WTC11 (cell line): Measurements from ENCODE around the gene PTPN9. TPM values are rescaled to one million over a fixed set of nuclear protein-coding genes. Genes with fewer than 3 reads are reported as not detected.

Experiments
- ATAC-seq: fragments of 200-7000 bp; cut with Tn5 transposase; 2 replicates; pipeline ENCODE4 v1.10.0; 2021; ENCODE audit warnings: mild to moderate bottlenecking, moderate library complexity
- CTCF ChIA-PET: fragments of 300-600 bp; sonication (Branson Sonifier 250); formaldehyde crosslinking; loops from one replicate; lab custom pipeline; 2021; ENCODE audit warnings: antibody characterized with exemption; lab: Charles Lee
- POLR2A ChIA-PET: fragments of 350-600 bp; sonication (Branson Sonifier 250); formaldehyde crosslinking; loops from one replicate; lab custom pipeline; 2021; ENCODE audit warnings: antibody characterized with exemption; lab: Charles Lee
- DNase-seq: peaks from one replicate; pipeline ENCODE4 v3.0.0; 2021; ENCODE audit warnings: low spot score
- H3K27ac Mint-ChIP-seq: 2 replicates; pipeline ENCODE4 v1.8.0; 2021; ENCODE audit warnings: mixed read lengths
- H3K27me3 Mint-ChIP-seq: 2 replicates; pipeline ENCODE4 v1.8.0; 2021; ENCODE audit warnings: low read depth, mild to moderate bottlenecking, moderate library complexity, mixed read lengths
- H3K36me3 Mint-ChIP-seq: 2 replicates; pipeline ENCODE4 v1.8.0; 2021; ENCODE audit warnings: mixed read lengths
- H3K4me1 Mint-ChIP-seq: 2 replicates; pipeline ENCODE4 v1.8.0; 2022; ENCODE audit warnings: mixed read lengths
- H3K4me3 Mint-ChIP-seq: 2 replicates; pipeline ENCODE4 v1.8.0; 2021; ENCODE audit warnings: mild to moderate bottlenecking, moderate library complexity, mixed read lengths
- H3K9me3 Mint-ChIP-seq: 2 replicates; pipeline ENCODE4 v1.8.0; 2021; ENCODE audit warnings: mixed read lengths
- ATF3 ChIP-seq: sonication (generic); formaldehyde crosslinking; conservative IDR thresholded peaks from 2 replicates; pipeline ENCODE4 v1.8.1; 2022; ENCODE audit warnings: mild to moderate bottlenecking, missing genetic modification reagents
- ATF6 ChIP-seq: sonication (generic); formaldehyde crosslinking; IDR thresholded peaks from 2 replicates; pipeline ENCODE4 v1.8.1; 2023; ENCODE audit warnings: mild to moderate bottlenecking, missing genetic modification reagents
- ETV6 ChIP-seq: sonication (generic); formaldehyde crosslinking; IDR thresholded peaks from 2 replicates; pipeline ENCODE4 v1.8.1; 2022; ENCODE audit warnings: mild to moderate bottlenecking, missing genetic modification reagents
- IRF1 ChIP-seq: sonication (generic); formaldehyde crosslinking; IDR thresholded peaks from 2 replicates; pipeline ENCODE4 v1.8.0; 2023; ENCODE audit warnings: missing genetic modification reagents
- KAT7 ChIP-seq: sonication (generic); formaldehyde crosslinking; IDR thresholded peaks from 2 replicates; pipeline ENCODE4 v1.8.1; 2023; ENCODE audit warnings: missing genetic modification reagents, mild to moderate bottlenecking, borderline replicate concordance
- NFATC4 ChIP-seq: fragments of 250-450 bp; sonication (Bioruptor Pico); IDR thresholded peaks from 2 replicates; pipeline ENCODE4 v1.9.0; 2021; ENCODE audit warnings: mild to moderate bottlenecking
- NFE2L1 ChIP-seq: sonication (generic); formaldehyde crosslinking; IDR thresholded peaks from 2 replicates; pipeline ENCODE4 v1.8.1; 2023; ENCODE audit warnings: missing genetic modification reagents
- NFYB ChIP-seq: sonication (generic); formaldehyde crosslinking; conservative IDR thresholded peaks from 2 replicates; pipeline ENCODE4 v1.8.0; 2022; ENCODE audit warnings: low read depth, missing genetic modification reagents
- PRRX2 ChIP-seq: fragments of 250-450 bp; sonication (Bioruptor Pico); IDR thresholded peaks from 2 replicates; pipeline ENCODE4 v1.8.0; 2021; ENCODE audit warnings: mild to moderate bottlenecking
- SOX15 ChIP-seq: fragments of 250-450 bp; sonication (Bioruptor Pico); IDR thresholded peaks from 2 replicates; pipeline ENCODE4 v1.9.0; 2021; ENCODE audit warnings: mild to moderate bottlenecking
- STAT6 ChIP-seq: sonication (generic); formaldehyde crosslinking; conservative IDR thresholded peaks from 2 replicates; pipeline ENCODE4 v1.8.1; 2023; ENCODE audit warnings: mild to moderate bottlenecking, low read depth, missing genetic modification reagents, moderate library complexity
- TEAD4 ChIP-seq: sonication (generic); formaldehyde crosslinking; IDR thresholded peaks from 2 replicates; pipeline ENCODE4 v1.8.0; 2022; ENCODE audit warnings: mild to moderate bottlenecking, missing genetic modification reagents
- TP53 ChIP-seq: sonication (generic); formaldehyde crosslinking; IDR thresholded peaks from 2 replicates; pipeline ENCODE4 v1.8.1; 2023; ENCODE audit warnings: mild to moderate bottlenecking, missing genetic modification reagents
- ZBTB21 ChIP-seq: sonication (generic); formaldehyde crosslinking; IDR thresholded peaks from 2 replicates; pipeline ENCODE4 v1.8.1; 2023; ENCODE audit warnings: mild to moderate bottlenecking, missing genetic modification reagents, borderline replicate concordance
- ZNF396 ChIP-seq: fragments of 250-450 bp; sonication (Bioruptor Pico); IDR thresholded peaks from 2 replicates; pipeline ENCODE4 v1.8.0; 2021; ENCODE audit warnings: mild to moderate bottlenecking, moderate library complexity, borderline replicate concordance
- ZNF425 ChIP-seq: fragments of 250-450 bp; sonication (Bioruptor Pico); conservative IDR thresholded peaks from 2 replicates; pipeline ENCODE4 v1.9.0; 2021; ENCODE audit warnings: mild to moderate bottlenecking
- total RNA-seq: library from RNA; stranded (reverse); gene quantifications from 3 replicates; pipeline ENCODE4 v1.2.3, GENCODE V29; 2021
- TF ChIP-seq, protein P1 (sequence below): sonication (generic); formaldehyde crosslinking; IDR thresholded peaks from 2 replicates; pipeline ENCODE4 v1.8.1; 2023; ENCODE audit warnings: mild to moderate bottlenecking, missing genetic modification reagents, moderate library complexity
- TF ChIP-seq, protein P2 (sequence below): sonication (generic); formaldehyde crosslinking; IDR thresholded peaks from 2 replicates; pipeline ENCODE4 v1.8.0; 2023; ENCODE audit warnings: missing genetic modification reagents, mild to moderate bottlenecking, borderline replicate concordance
- TF ChIP-seq, protein P3 (sequence below): fragments of 250-450 bp; sonication (Bioruptor Pico); IDR thresholded peaks from 2 replicates; pipeline ENCODE4 v2.1.2; 2022; ENCODE audit warnings: mild to moderate bottlenecking, moderate library complexity

PTPN9 gene
- total RNA-seq, 1 experiment from 2014 or later = 45.5 TPM

DNA sequence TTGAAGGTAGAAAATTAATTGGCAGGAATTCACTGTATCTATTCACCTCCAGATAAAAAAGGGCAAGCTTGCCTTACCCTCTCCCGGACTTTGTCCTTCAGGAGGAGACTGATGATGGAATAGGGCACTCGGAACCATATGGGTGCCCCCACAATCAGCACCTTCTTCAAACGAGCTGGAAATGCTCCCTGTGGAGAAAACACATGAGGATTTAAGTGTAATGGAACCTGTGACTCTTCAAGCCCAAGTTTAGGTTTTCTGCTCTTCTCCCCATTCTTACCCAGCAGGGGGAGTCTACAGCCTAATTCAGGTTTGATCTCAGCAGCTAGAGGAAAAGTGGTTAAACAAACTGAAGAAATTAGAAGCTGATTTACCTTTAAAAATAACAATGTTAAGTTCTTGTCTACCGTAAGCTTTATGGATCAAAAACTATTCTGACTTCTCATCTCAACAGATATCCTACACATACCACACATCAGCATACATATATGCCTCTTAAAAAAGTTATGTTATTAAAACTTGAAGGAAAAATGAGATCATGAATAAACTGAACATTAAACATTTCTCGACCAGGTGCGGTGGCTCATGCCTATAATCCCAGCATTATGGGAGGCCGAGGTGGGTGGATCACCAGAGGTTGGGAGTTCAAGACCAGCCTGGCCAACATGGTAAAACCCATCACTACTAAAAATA, 70.1 kb downstream of the PTPN9 start (continued):
- TF ChIP-seq, protein P1, sequence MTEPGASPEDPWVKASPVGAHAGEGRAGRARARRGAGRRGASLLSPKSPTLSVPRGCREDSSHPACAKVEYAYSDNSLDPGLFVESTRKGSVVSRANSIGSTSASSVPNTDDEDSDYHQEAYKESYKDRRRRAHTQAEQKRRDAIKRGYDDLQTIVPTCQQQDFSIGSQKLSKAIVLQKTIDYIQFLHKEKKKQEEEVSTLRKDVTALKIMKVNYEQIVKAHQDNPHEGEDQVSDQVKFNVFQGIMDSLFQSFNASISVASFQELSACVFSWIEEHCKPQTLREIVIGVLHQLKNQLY = no peak
- TF ChIP-seq ATF6 (CRISPR knock-in tag) = no peak
- no peak for TF ChIP-seq ZNF396 (CRISPR knock-in tag)
- no peak for TF ChIP-seq ATF3
- TF ChIP-seq, protein P2, sequence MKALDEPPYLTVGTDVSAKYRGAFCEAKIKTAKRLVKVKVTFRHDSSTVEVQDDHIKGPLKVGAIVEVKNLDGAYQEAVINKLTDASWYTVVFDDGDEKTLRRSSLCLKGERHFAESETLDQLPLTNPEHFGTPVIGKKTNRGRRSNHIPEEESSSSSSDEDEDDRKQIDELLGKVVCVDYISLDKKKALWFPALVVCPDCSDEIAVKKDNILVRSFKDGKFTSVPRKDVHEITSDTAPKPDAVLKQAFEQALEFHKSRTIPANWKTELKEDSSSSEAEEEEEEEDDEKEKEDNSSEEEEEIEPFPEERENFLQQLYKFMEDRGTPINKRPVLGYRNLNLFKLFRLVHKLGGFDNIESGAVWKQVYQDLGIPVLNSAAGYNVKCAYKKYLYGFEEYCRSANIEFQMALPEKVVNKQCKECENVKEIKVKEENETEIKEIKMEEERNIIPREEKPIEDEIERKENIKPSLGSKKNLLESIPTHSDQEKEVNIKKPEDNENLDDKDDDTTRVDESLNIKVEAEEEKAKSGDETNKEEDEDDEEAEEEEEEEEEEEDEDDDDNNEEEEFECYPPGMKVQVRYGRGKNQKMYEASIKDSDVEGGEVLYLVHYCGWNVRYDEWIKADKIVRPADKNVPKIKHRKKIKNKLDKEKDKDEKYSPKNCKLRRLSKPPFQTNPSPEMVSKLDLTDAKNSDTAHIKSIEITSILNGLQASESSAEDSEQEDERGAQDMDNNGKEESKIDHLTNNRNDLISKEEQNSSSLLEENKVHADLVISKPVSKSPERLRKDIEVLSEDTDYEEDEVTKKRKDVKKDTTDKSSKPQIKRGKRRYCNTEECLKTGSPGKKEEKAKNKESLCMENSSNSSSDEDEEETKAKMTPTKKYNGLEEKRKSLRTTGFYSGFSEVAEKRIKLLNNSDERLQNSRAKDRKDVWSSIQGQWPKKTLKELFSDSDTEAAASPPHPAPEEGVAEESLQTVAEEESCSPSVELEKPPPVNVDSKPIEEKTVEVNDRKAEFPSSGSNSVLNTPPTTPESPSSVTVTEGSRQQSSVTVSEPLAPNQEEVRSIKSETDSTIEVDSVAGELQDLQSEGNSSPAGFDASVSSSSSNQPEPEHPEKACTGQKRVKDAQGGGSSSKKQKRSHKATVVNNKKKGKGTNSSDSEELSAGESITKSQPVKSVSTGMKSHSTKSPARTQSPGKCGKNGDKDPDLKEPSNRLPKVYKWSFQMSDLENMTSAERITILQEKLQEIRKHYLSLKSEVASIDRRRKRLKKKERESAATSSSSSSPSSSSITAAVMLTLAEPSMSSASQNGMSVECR (CRISPR knock-in tag) = no peak

DNA sequence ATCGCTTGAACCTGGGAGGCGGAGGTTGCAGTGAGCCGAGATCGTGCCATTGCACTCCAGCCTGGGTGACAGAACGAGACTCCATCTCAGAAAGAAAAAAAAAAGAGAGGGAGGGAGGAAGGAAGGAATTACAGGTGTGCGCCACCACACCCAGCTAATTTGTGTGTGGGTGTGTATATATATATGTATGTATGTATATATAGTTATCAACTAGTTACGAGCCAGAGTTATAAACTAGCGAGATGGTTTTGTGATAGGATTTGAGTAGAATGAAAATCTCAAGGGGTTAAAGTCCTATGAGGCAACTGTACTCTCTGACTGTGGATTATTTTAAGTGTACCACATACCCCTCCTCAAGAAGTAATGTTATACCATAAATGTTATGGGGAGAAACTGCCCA, 76.8 kb downstream of the PTPN9 start:
- peaks cover 19% of the 10 kb centered on the region for H3K9me3 Mint-ChIP-seq
- H3K27ac Mint-ChIP-seq = no peak overlapping the region
- DNase-seq (no peak), ATAC-seq (no peak)
- ChIA-PET CTCF (no interaction called here), POLR2A (no interaction called here)
- H3K4me1 Mint-ChIP-seq = no peaks in the 10 kb centered on the region
- peaks cover 53% of the 10 kb centered on the region for H3K36me3 Mint-ChIP-seq
- H3K4me3 Mint-ChIP-seq = no peak overlapping the region
- peaks cover 6% of the 10 kb centered on the region for H3K27me3 Mint-ChIP-seq
- TF ChIP-seq, protein P3, sequence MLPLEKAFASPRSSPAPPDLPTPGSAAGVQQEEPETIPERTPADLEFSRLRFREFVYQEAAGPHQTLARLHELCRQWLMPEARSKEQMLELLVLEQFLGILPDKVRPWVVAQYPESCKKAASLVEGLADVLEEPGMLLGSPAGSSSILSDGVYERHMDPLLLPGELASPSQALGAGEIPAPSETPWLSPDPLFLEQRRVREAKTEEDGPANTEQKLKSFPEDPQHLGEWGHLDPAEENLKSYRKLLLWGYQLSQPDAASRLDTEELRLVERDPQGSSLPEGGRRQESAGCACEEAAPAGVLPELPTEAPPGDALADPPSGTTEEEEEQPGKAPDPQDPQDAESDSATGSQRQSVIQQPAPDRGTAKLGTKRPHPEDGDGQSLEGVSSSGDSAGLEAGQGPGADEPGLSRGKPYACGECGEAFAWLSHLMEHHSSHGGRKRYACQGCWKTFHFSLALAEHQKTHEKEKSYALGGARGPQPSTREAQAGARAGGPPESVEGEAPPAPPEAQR = no peak
- no peak for TF ChIP-seq NFATC4 (CRISPR knock-in tag)
- no peak for TF ChIP-seq ZBTB21
- TF ChIP-seq SOX15 = no peak
- TF ChIP-seq TP53 (CRISPR knock-in tag) = no peak
- TF ChIP-seq NFYB (CRISPR knock-in tag) = no peak
- TF ChIP-seq ETV6 (CRISPR knock-in tag) = no peak
- no peak for TF ChIP-seq ATF3
- TF ChIP-seq TEAD4 = no peak
- no peak for TF ChIP-seq IRF1 (CRISPR knock-in tag)
- no peak for TF ChIP-seq ZNF425 (CRISPR knock-in tag)
- TF ChIP-seq PRRX2 (CRISPR knock-in tag) = no peak
- TF ChIP-seq STAT6 (CRISPR knock-in tag) = no peak
- TF ChIP-seq NFE2L1 = no peak
- no peak for TF ChIP-seq KAT7 (CRISPR knock-in tag)
